ENCODE measurements around the gene PLEKHA1.

The PLEKHA1 gene

GRCh38 chr10:122468926-122469781, 94.6 kb downstream of the PLEKHA1 start:
- no peak for TF ChIP-seq CTCF (IDR thresholded peaks at IDR 0.05; ENCODE audit: low read depth, low read length)
- no peak for DNase-seq
- H3K9me3 ChIP-seq (ENCODE audit: severe bottlenecking), result no peaks in the 10 kb centered on the region
- H3K36me3 ChIP-seq, result no peaks in the 10 kb centered on the region
- H3K4me3 ChIP-seq (ENCODE audit: low read depth, low read length), result no peak overlapping the region
- H3K27ac ChIP-seq, result no peak overlapping the region
- no peaks in the 10 kb centered on the region for H3K27me3 ChIP-seq (ENCODE audit: insufficient read depth, low read depth, severe bottlenecking)

GRCh38 chr10:122469848-122470247, 95.3 kb downstream of the PLEKHA1 start:
- no peak for TF ChIP-seq CTCF (IDR thresholded peaks at IDR 0.05; ENCODE audit: low read depth, low read length)
- Histone ChIP-seq H3K36me3 (no peaks in the 10 kb centered on the region), H3K27ac (no peak overlapping the region), H3K9me3 (ENCODE audit: severe bottlenecking) (no peaks in the 10 kb centered on the region), H3K27me3 (ENCODE audit: insufficient read depth, low read depth, severe bottlenecking) (no peaks in the 10 kb centered on the region), H3K4me3 (ENCODE audit: low read depth, low read length) (no peak overlapping the region)
- DNase-seq, result no peak

- H3K27ac ChIP-seq, result no peak overlapping the region
- no peaks in the 10 kb centered on the region for H3K27me3 ChIP-seq (ENCODE audit: insufficient read depth, low read depth, severe bottlenecking)
- DNase-seq, result no peak
- H3K36me3 ChIP-seq, result no peaks in the 10 kb centered on the region
- H3K4me3 ChIP-seq (ENCODE audit: low read depth, low read length), result no peak overlapping the region
- no peak for TF ChIP-seq CTCF (IDR thresholded peaks at IDR 0.05; ENCODE audit: low read depth, low read length)
- H3K9me3 ChIP-seq (ENCODE audit: severe bottlenecking), result no peaks in the 10 kb centered on the region
Observed at GRCh38 chr10:122471531-122472177, 97.1 kb downstream of the PLEKHA1 start.

- H3K27me3 ChIP-seq (ENCODE audit: insufficient read depth, low read depth, severe bottlenecking), result no peaks in the 10 kb centered on the region
- no peak overlapping the region for H3K27ac ChIP-seq
- no peak for TF ChIP-seq CTCF (IDR thresholded peaks at IDR 0.05; ENCODE audit: low read depth, low read length)
- DNase-seq, result no peak
- no peak overlapping the region for H3K4me3 ChIP-seq (ENCODE audit: low read depth, low read length)
- no peaks in the 10 kb centered on the region for H3K9me3 ChIP-seq (ENCODE audit: severe bottlenecking)
- H3K36me3 ChIP-seq, result no peaks in the 10 kb centered on the region
Observed at GRCh38 chr10:122473116-122473515, 98.6 kb downstream of the PLEKHA1 start.

- Histone ChIP-seq H3K27me3 (ENCODE audit: insufficient read depth, low read depth, severe bottlenecking) (no peaks in the 10 kb centered on the region), H3K4me3 (ENCODE audit: low read depth, low read length) (no peak overlapping the region), H3K27ac (no peak overlapping the region), H3K9me3 (ENCODE audit: severe bottlenecking) (no peaks in the 10 kb centered on the region), H3K36me3 (no peaks in the 10 kb centered on the region)
- no peak for TF ChIP-seq CTCF (IDR thresholded peaks at IDR 0.05; ENCODE audit: low read depth, low read length)
- no peak for DNase-seq
Observed at GRCh38 chr10:122474131-122474818, 99.8 kb downstream of the PLEKHA1 start.

Data from WERI-Rb-1 (cell line).